Astrocyte of the cerebellum (primary cell): Measurements from ENCODE around the gene CARD8.
"Not testable (repeated sequence)": the region's sequence is repeated elsewhere in the genome, so short reads cannot be mapped to it uniquely, and the experiment has no call there.

Source experiments
- DNase-seq: peaks from one replicate; pipeline ENCODE4 v3.0.0-alpha.2; 2011; ENCODE audit warnings: low read depth
- H3K4me3 ChIP-seq: 2 replicates; pipeline ENCODE4 v1.5.1; 2011; ENCODE audit warnings: mild to moderate bottlenecking, low read depth, low read length, moderate library complexity
- CTCF ChIP-seq: IDR thresholded peaks from 2 replicates; pipeline ENCODE4 v1.5.1; 2012; ENCODE audit warnings: low read length, low read depth, moderate library complexity, mild to moderate bottlenecking; ENCODE audit errors: missing control alignments
- in situ Hi-C: cut with HindIII; loops from 2 replicates; pipeline ENCODE4 v1.10.0; 2017; ENCODE audit warnings: low sequenced_read_pairs

Gene CARD8

DNA sequence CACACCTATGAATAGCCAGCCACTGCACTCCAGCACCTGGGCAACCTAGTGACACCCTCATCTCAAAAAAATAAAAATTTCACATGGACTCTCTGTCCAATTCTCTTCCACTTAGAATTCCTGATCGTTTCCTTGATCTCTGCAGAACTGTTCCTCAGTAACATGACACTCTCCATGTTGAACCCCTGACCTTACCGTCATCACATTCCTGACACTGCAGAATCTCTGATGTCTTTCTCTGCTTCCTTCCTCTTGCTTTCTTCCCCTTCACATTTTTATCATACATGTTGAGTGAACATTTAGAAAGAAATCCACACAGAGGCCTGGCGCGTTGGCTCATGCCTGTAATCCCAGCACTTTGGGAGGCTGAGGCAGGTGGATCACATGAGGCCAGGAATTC is 29.2 kb upstream of the CARD8 start:
- no peak for DNase-seq
- in situ Hi-C loops: no loop called here
- no peak overlapping the region for H3K4me3 ChIP-seq
- no peak for TF ChIP-seq CTCF

DNA sequence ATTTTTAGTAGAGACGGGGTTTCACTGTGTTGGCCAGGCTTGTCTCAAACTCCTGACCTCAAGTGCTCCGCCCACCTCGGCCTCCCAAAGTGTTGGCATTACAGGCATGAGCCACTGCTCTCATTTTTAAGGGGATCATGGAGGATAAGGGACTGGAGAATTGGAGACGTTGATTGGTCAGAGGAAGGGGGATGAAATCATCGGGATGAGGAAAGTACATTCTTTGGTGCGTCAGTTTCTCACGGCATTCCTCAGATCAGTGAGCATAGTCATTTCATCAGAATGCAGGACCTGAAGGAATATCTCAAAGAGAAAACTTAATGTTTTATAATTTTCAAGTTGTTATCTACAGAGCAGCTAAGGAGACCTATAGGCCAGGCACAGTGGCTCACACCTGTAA is 28.2 kb upstream of the CARD8 start:
- no peak for DNase-seq
- no peak overlapping the region for H3K4me3 ChIP-seq
- in situ Hi-C loops: no loop called here
- no peak for TF ChIP-seq CTCF

DNA sequence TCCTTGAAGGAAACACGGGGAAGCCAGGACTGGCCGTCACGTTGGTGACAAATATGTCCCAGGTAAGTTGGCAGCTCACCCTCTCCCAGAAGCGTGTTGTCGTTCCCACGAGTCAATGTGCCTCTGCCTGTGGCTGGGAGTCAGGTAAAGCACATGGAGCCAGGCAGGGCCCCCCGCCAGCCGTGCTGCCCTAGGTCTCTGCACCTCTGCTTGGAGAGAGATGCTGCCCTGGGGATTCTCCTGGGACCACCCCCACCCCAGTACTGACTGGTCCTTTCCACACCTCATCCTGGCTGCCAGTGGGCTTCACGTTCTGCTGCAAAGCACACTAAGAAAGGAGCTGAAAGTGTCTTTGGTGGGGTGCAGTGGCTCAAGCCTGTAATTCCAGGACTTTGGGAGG is 24.0 kb upstream of the CARD8 start:
- H3K4me3 ChIP-seq: no peak overlapping the region
- in situ Hi-C loops: no loop called here
- no peak for TF ChIP-seq CTCF
- DNase-seq: no peak

DNA sequence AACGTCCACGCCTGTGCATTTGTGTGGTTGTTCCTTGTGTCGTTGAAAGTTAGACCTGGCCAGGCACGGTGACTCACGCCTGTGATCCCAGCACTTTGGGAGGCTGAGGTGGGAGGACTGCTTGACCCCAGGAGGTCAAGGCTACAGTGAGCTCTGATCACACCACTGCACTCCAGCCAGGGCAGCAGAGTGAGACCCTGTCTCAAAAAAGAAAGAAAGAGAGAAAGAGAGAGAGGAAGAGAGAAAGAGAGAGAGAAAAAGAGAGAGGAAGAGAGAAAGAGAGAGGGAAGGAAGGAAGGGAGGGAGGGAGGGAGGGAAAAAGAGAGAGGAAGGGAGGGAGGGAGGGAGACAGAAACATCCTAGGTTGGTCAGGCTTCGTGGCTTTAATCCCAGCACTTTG is 19.2 kb upstream of the CARD8 start:
- TF ChIP-seq CTCF: no peak
- no peak overlapping the region for H3K4me3 ChIP-seq
- in situ Hi-C loops: no loop called here
- DNase-seq: no peak

DNA sequence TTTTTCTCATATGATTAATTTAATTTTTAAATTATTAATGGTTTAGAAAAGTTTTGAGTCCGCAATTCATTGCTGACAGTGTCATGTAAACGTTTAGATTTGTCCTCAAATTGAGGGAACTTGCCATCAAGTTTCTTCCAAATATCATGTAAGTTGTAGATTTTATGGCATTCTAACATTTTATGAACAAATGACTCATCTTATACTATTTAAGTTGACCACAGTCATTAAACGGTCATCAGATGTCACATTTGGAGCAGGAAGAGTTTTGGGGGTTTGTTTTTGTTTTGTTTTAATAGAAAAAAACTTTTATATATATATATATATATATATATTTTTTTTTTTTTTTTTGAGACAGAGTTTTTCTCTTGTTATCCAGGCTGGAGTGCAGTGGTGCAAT is 18.5 kb upstream of the CARD8 start:
- TF ChIP-seq CTCF: no peak
- in situ Hi-C loops: no loop called here
- no peak overlapping the region for H3K4me3 ChIP-seq
- DNase-seq: no peak

- peak overlapping the region; percentile 46 for H3K4me3 ChIP-seq
- TF ChIP-seq CTCF: no peak
- in situ Hi-C loops: no loop called here
- DNase-seq: no peak
These were observed 15.9 kb upstream of the CARD8 start for GRCh38 chr19:48271531-48272151.

GRCh38 chr19:48269617-48270026 is 13.9 kb upstream of the CARD8 start:
- H3K4me3 ChIP-seq, DNase-seq, in situ Hi-C loops: not testable (repeated sequence)

- H3K4me3 ChIP-seq, DNase-seq, in situ Hi-C loops: not testable (repeated sequence)
These were observed 9.6 kb upstream of the CARD8 start for GRCh38 chr19:48265326-48265725.

DNA sequence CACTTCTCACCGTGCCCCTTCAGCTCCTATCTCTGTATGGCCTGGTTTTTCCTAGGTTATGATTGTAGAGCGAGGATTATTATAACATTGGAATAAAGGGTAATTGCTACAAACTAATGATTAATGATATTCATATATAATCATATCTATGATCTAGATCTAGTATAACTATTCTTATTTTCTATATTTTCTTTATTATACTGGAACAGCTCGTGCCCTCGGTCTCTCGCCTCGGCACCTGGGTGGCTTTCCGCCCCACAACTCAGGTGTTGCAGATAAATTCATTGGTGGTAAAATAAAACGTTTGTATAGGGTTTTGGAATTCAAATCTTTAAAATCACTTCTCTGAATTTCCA is 4.6 kb upstream of the CARD8 start:
- H3K4me3 ChIP-seq: peak overlapping the region; percentile 49
- in situ Hi-C loops, DNase-seq: not testable (repeated sequence)

DNA sequence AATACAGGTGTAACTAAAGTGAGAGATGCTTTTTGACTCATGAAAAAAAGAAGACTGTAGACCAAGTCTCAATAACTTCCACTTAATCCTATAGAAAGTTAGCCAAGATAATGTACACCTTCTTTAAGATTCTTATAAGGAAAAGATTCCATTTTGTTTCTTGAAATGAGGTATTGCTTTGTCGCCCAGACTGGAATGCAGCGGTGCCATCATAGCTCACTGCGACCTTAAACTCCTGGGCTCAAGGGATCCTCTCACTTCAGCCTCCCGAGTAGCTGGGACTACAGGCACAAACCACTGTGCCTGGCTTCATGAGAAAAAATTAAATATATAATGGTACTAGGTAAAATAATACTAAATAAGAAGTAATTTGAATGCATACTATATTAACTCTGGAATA is 3.3 kb upstream of the CARD8 start:
- in situ Hi-C loops, DNase-seq, H3K4me3 ChIP-seq: not testable (repeated sequence)
